A549 treated with GW870086 at 1 μM for 4 hours (cell line): ENCODE measurements around the gene VWA3B. TPM values are rescaled to one million over a fixed set of nuclear protein-coding genes. Genes with fewer than 3 reads are reported as not detected.

Experiments used
- total RNA-seq: library from RNA; stranded (reverse); fragments of 200-300 nt; extraction: Qiagen RNA extraction; gene quantifications from 5 replicates; pipeline ENCODE4 v1.2.3, GENCODE V29; 2022; ENCODE audit warnings: low read depth

VWA3B gene, protein sequence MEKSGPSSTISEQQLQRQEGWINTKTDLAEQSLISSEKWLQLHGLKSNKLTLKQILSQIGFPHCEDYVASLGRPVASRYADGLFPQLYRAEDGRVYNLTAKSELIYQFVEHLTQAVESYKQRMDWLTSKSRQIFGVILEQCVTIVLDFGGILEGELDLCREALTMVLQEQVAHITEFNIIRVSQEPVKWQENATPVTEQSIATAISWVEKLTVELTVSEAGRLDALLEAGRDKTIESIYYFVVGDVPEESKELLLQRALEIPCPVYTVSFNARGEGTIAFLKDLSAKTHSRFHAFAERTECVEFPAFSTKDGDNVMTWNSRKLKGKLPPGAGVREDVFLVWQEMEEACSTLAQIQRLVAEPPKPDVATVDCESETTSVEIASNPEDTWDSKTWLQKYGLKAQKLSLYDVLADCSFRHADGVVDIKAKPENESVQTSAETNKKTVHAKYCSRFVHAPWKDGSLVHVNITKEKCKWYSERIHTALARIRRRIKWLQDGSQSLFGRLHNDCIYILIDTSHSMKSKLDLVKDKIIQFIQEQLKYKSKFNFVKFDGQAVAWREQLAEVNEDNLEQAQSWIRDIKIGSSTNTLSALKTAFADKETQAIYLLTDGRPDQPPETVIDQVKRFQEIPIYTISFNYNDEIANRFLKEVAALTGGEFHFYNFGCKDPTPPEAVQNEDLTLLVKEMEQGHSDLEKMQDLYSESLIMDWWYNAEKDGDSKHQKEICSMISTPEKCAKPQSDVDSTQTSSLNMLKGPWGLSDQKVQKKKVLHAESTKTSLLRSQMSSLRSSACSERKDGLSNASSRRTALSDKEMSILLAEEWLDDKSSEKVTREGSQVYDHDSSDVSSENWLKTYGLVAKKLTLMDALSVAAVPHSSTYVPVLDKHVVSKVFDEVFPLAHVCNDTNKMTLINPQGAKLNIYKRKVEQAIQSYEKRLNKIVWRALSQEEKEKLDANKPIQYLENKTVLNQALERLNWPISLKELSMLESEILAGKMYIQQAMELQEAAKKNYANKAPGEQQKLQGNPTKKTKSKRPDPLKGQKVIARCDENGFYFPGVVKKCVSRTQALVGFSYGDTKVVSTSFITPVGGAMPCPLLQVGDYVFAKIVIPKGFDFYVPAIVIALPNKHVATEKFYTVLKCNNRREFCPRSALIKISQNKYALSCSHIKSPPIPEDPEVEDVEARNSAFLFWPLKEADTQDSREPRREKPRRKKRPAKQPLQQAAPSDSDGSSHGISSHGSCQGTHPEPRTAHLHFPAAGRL (N-terminal part only)
- 0.37 to 0.61 TPM in 2 of 5 replicates, not detected in the others for total RNA-seq

DNA sequence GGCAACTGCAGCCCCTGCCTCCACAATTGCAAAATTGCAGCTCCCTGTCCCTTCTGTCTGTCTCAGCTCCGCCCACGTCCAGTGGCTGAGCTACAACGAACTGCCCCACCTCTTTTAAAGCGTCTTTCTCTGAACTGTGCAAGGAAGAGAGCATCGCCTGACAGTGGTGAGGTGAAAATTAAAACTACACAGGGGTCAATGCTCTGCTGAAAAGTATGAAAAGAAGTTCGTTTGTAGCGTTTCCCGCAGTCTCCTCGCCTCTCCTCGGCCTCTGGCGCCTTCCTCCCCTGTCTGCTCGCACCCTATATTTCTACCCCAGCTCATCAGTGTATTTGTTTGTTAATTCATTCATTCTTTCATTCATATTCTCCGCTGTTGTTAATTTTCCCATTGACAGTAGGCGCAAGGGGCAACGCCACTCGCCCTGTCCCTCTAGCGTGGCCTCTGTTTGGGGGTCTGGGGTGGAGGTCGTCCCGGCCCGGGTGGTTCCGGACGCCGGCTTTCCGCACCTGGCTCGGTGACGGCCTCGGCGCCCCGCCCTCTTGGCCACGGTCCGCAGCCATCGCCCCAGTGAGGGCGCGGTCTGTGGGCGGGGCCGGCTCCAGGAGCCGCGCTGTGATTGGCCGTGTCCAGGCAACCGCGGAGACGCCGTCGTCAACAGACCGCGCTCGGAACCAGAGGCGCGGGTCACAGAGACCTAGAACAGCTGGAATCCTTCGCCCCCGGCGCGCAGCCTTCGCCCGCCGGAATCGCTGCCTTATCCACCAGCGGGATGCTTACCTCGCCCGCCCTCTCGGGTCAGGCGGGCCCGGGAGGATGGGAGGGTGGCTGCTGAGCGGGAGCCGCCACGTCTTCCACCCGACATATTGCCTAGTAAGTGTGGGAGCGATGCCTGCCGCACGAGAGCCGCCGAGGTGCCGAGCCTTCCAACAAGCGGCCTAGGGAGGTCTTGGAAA is at the start of gene VWA3B:
Gene VWA3B (plus strand): TSS at position 677 of the 956 bp plus-strand sequence. CDS start 5,926 bp downstream, outside the sequence.

DNA sequence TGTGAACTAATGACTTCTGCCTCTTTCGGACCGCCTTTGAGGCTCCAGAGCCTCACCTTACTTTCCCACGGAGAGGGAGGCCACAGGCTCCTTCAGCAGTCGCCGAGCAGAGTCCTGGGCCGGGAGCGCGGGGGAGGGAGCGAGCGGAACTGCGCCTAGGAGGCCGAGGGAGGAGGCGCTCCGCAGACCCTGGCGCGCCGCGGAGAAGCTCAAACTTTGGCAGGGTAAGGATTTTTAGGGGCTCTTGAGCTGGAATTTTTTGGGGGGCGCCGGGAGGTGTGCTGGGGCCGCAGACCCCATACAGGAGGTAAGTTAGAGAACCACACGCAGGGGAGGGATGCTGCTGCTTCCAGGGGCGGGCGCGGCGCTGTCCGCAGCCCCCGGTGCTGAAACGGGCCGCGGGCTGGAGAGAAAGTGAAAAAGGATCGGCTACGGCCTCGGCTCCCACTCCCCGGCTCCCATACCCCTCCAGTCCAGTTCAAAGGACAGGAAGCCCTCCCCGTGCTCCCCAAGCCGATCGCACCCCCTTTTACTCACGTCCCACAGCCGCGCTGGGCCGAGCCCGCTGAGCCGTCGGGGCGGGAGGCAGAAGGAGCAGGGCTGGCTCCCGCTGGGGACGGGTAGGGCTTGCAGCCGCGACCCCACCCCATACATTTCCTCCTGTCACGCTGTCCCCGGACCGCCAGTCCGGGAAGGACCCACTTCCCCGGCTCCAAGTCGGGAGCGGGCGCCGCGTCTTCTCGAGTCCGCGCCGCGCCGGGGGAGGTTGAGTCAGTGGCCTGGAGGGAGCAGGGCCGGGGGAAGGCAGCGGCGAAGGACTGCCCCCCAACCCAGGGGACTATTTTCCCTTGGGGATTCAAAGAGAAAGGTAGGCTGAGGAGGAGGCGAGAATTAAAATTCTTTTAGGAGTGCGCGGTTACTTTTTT is 259.6 kb downstream of the VWA3B start, which contains the start of gene CNGA3:
Gene CNGA3 (plus strand): TSS at position 146 of the 926 bp plus-strand sequence. CDS start 23,520 bp downstream, outside the sequence.

Other genes starting within 250 kb of the VWA3B start
- 11.5 to 16.9 TPM (median 13.9 TPM) in 5 replicates for gene TMEM131, start 91.2 kb upstream of the VWA3B start, total RNA-seq